CD14-positive monocyte (primary cell): ENCODE data around the gene CMTM6. TPM values are rescaled to one million over a fixed set of nuclear protein-coding genes. Genes with fewer than 3 reads are reported as not detected.
A peak's percentile ranks its signal among the peaks of the same experiment; 100 is the strongest.

Source experiments
- DNase-seq, 3 donors: peaks; one replicate each; pipeline ENCODE4 v3.0.0-alpha.2; 2011 to 2022
- H2AFZ ChIP-seq: 2 replicates; pipeline ENCODE4 v1.6.0; 2012; ENCODE audit warnings: mild to moderate bottlenecking, low read depth, low read length, inconsistent platforms; ENCODE audit not compliant: insufficient read depth, poor library complexity, severe bottlenecking
- H3K27ac ChIP-seq, 2 donors: 1 replicate in 1 of 2; 2 replicates in 1 of 2; pipeline ENCODE4 v1.5.1; 2012 to 2013; ENCODE audit warnings: low read length in 2 of 2, control low read depth in 1 of 2, inconsistent platforms in 1 of 2, low read depth in 1 of 2, mild to moderate bottlenecking in 1 of 2
- H3K27me3 ChIP-seq, 2 donors: one replicate each; pipeline versions ENCODE4 v1.6.0 to v1.6.1; 2011 to 2013; ENCODE audit warnings: low read length in 2 of 2; ENCODE audit not compliant: control insufficient read depth in 2 of 2, insufficient read depth in 2 of 2
- H3K36me3 ChIP-seq, 2 donors: replicated peaks in 1 of 2; 1 replicate in 1 of 2; 2 replicates in 1 of 2; pipeline versions ENCODE4 v1.5.1 to v1.6.1; 2012 to 2013; ENCODE audit warnings: low read length in 2 of 2, control low read depth in 1 of 2, inconsistent platforms in 1 of 2, mild to moderate bottlenecking in 1 of 2; ENCODE audit not compliant: insufficient read depth in 2 of 2, control insufficient read depth in 1 of 2
- H3K4me1 ChIP-seq, 2 donors: 1 replicate in 1 of 2; 2 replicates in 1 of 2; pipeline versions ENCODE4 v1.5.1 to v1.6.1; 2012 to 2013; ENCODE audit warnings: low read length in 2 of 2, control low read depth in 1 of 2, inconsistent platforms in 1 of 2, mild to moderate bottlenecking in 1 of 2, moderate library complexity in 1 of 2; ENCODE audit not compliant: insufficient read depth in 2 of 2, control insufficient read depth in 1 of 2
- H3K4me2 ChIP-seq: replicated peaks from 2 replicates; pipeline ENCODE3; 2012; ENCODE audit warnings: low read length, moderate library complexity, mild to moderate bottlenecking; ENCODE audit not compliant: poor library complexity, severe bottlenecking; ENCODE audit errors: extremely low read depth
- H3K4me3 ChIP-seq, 3 experiments: fragments of 200-600 bp in 1 of 3; sonication (generic) in 1 of 3; replicated peaks in 1 of 3; 1 replicate in 2 of 3; 2 replicates in 1 of 3; pipeline ENCODE4 v1.5.1; 2011 to 2013; ENCODE audit warnings: low read length in 3 of 3, mild to moderate bottlenecking in 3 of 3, control low read depth in 2 of 3, low read depth in 2 of 3, inconsistent platforms in 1 of 3, moderate library complexity in 1 of 3
- H3K79me2 ChIP-seq: 2 replicates; pipeline ENCODE4 v1.6.0; 2012; ENCODE audit warnings: mild to moderate bottlenecking, control low read depth, inconsistent platforms, low read length, moderate library complexity; ENCODE audit not compliant: insufficient read depth
- H3K9ac ChIP-seq: 2 replicates; pipeline ENCODE4 v1.6.0; 2017; ENCODE audit warnings: low read length, mild to moderate bottlenecking; ENCODE audit not compliant: insufficient read depth, poor library complexity, severe bottlenecking
- H3K9me3 ChIP-seq, 2 donors: replicated peaks in 1 of 2; 1 replicate in 1 of 2; 2 replicates in 1 of 2; pipeline versions ENCODE4 v1.5.1 to v1.6.1; 2012 to 2013; ENCODE audit warnings: low read length in 2 of 2, control low read depth in 1 of 2; ENCODE audit not compliant: control insufficient read depth in 1 of 2, insufficient read depth in 1 of 2
- H4K20me1 ChIP-seq: 2 replicates; pipeline ENCODE4 v1.6.0; 2012; ENCODE audit warnings: mild to moderate bottlenecking, low read length, control low read depth, moderate library complexity; ENCODE audit not compliant: insufficient read depth
- H3K27ac Mint-ChIP-seq, 7 donors: one replicate each; pipeline ENCODE4 v1.8.0; 2020; ENCODE audit warnings: mild to moderate bottlenecking in 7 of 7, mixed read lengths in 7 of 7, moderate library complexity in 6 of 7, inconsistent platforms in 2 of 7
- H3K27me3 Mint-ChIP-seq, 3 donors: one replicate each; pipeline ENCODE4 v1.8.0; 2021 to 2022; ENCODE audit warnings: low read depth in 3 of 3, mild to moderate bottlenecking in 3 of 3, mixed read lengths in 3 of 3, moderate library complexity in 3 of 3, inconsistent platforms in 1 of 3
- H3K36me3 Mint-ChIP-seq, 2 donors: one replicate each; pipeline ENCODE4 v1.8.0; 2020; ENCODE audit warnings: mixed read lengths in 2 of 2, inconsistent platforms in 1 of 2, mild to moderate bottlenecking in 1 of 2
- H3K4me1 Mint-ChIP-seq: one replicate; pipeline ENCODE4 v1.8.0; 2020; ENCODE audit warnings: mild to moderate bottlenecking, mixed read lengths
- H3K4me3 Mint-ChIP-seq, 2 donors: one replicate each; pipeline ENCODE4 v1.8.0; 2020; ENCODE audit warnings: mild to moderate bottlenecking in 2 of 2, mixed read lengths in 2 of 2, moderate library complexity in 1 of 2
- H3K9me3 Mint-ChIP-seq, 7 donors: one replicate each; pipeline ENCODE4 v1.8.0; 2020 to 2022; ENCODE audit warnings: mixed read lengths in 7 of 7, mild to moderate bottlenecking in 6 of 7, moderate library complexity in 6 of 7, inconsistent platforms in 2 of 7
- WGBS: methylation state at CpG from one replicate; pipeline ENCODE4 v1.1.5; 2013; ENCODE audit warnings: missing lambda C conversion rate; ENCODE audit not compliant: insufficient coverage; 5-methylcytosine and 5-hydroxymethylcytosine counted together
- intact Hi-C, 2 donors: fragments of 100-400 bp; cut with micrococcal nuclease; formaldehyde crosslinking; loops; one replicate each; pipeline versions ENCODE4 v1.15.0 to v1.15.1; 2023
- polyA plus RNA-seq, 3 donors: library from polyadenylated mRNA; depleted of rRNA in 1 of 3; unstranded in 2 of 3; stranded (reverse) in 1 of 3; fragments of 300-500 nt in 2 of 3; fragments of >200 nt in 1 of 3; fragmentation: Illumina TruSeq in 2 of 3; gene quantifications; 1 replicate in 2 of 3; 2 replicates in 1 of 3; pipeline ENCODE4 v1.2.3, GENCODE V29; 2012 to 2021
- TF ChIP-seq, protein P1 (sequence below): fragments of 200-600 bp; IDR thresholded peaks from one replicate; pipeline ENCODE4 v1.8.0; 2022; ENCODE audit warnings: antibody characterized with exemption, mild to moderate bottlenecking

Gene CMTM6
- polyA plus RNA-seq, 3 donors, result 40.0 to 210 (median 190) TPM

DNA sequence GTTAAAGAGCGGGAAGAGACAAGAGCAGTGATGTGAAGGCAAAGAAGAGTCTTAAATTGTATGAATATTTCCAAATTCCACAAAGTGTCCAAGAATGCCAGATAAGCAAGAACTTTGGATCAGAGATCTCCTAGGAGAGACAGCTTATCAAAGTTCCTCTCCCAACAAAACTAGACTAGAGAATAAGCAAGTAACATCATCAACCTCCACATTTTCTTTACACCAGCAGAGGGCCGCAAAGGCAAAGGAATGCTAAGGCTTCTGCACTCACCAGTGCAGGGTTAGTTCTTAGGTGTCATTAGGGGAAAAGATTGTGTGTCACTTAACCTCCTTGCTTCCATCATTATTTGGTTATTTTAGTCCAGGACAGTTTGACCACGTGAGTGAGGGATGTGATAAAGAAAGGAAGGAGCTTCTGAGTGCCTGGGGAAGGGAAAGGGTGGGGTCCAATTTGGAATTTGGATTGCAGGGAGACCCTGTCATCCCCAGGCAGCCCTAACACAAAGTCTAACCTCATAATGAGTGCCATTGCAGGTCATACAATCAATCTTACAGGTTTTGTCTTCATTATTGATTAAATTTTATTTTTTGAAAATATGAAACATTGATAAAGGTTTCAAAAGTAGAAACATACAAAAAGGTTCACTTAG, 7.5 kb upstream of the CMTM6 start:
- TF ChIP-seq, protein P1, sequence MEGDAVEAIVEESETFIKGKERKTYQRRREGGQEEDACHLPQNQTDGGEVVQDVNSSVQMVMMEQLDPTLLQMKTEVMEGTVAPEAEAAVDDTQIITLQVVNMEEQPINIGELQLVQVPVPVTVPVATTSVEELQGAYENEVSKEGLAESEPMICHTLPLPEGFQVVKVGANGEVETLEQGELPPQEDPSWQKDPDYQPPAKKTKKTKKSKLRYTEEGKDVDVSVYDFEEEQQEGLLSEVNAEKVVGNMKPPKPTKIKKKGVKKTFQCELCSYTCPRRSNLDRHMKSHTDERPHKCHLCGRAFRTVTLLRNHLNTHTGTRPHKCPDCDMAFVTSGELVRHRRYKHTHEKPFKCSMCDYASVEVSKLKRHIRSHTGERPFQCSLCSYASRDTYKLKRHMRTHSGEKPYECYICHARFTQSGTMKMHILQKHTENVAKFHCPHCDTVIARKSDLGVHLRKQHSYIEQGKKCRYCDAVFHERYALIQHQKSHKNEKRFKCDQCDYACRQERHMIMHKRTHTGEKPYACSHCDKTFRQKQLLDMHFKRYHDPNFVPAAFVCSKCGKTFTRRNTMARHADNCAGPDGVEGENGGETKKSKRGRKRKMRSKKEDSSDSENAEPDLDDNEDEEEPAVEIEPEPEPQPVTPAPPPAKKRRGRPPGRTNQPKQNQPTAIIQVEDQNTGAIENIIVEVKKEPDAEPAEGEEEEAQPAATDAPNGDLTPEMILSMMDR, result peak; percentile 85
- Histone ChIP-seq H3K4me3 (no peak overlapping the region), H3K4me2 (no peak overlapping the region), H4K20me1 (no peaks in the 10 kb centered on the region), H3K27me3 (no peaks in the 10 kb centered on the region), H3K27ac (no peak overlapping the region), H3K4me1 (no peaks in the 10 kb centered on the region), H3K79me2 (no peaks in the 10 kb centered on the region), H3K9me3 (no peaks in the 10 kb centered on the region), H2AFZ (no peak overlapping the region), H3K36me3 (no peaks in the 10 kb centered on the region), H3K9ac (no peak overlapping the region)
- peak; percentile 65 to 79 (median 71) for DNase-seq
- no peaks in the 10 kb centered on the region for H3K9me3 Mint-ChIP-seq
- no peak overlapping the region for H3K4me3 Mint-ChIP-seq
- H3K27me3 Mint-ChIP-seq, result peaks cover 0 to 2% (median 0%) of the 10 kb centered on the region in 3 donors
- WGBS, result no CpG with 5 or more reads among the region's 3 CpGs
- peaks cover 9% of the 10 kb centered on the region for H3K4me1 Mint-ChIP-seq
- peaks cover 0 to 10% of the 10 kb centered on the region in 2 donors for H3K36me3 Mint-ChIP-seq
- intact Hi-C loops, result loop anchor here (2.0 to 10.0 kb wide), 3 partner anchors 65 to 153 kb away; partner anchors contain the start of gene DYNC1LI1 (in 1 of the 2)
- H3K27ac Mint-ChIP-seq, result peak overlapping the region in 2 of 7 donors; percentile 32 to 74

DNA sequence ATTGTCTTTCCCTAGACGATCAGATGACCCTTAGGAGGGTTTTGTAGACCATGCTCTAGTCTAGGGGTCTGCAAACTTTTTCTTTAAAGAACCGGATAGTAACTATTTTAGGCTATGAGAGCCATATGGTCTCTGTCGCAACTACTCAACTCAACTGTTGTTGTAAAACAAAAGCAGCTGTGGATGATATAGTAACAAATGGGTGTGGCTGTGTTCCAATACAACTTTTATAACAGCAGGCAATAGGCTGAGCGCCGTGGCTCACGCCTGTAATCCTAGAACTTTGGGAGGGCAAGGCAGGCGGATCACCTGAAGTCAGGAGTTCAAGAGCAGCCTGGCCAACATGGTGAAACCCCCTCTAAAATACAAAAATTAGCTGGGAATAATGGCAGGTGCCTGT, 6.1 kb upstream of the CMTM6 start:
- no peak for DNase-seq
- WGBS, result 20% methylated on average over 2 of the region's 7 CpGs
- no peaks in the 10 kb centered on the region for H4K20me1 ChIP-seq
- no peak overlapping the region for H3K4me3 Mint-ChIP-seq
- no peaks in the 10 kb centered on the region for H3K79me2 ChIP-seq
- no peak overlapping the region for H3K27ac Mint-ChIP-seq
- no peaks in the 10 kb centered on the region for H3K27me3 ChIP-seq
- H3K9me3 ChIP-seq, result no peaks in the 10 kb centered on the region
- no peaks in the 10 kb centered on the region for H3K36me3 ChIP-seq
- H2AFZ ChIP-seq, result no peak overlapping the region
- intact Hi-C loops, result loop anchor here in 1 of 2 donors (10.0 kb wide), 1 partner anchor 176 kb away; the partner anchor contains the start of gene CNOT10
- no peaks in the 10 kb centered on the region for H3K4me1 ChIP-seq
- peaks cover 0 to 10% of the 10 kb centered on the region in 2 donors for H3K36me3 Mint-ChIP-seq
- no peak overlapping the region for H3K4me3 ChIP-seq
- no peak overlapping the region for H3K4me2 ChIP-seq
- no peak overlapping the region for H3K27ac ChIP-seq
- H3K27me3 Mint-ChIP-seq, result peaks cover 0 to 2% (median 0%) of the 10 kb centered on the region in 3 donors
- H3K9ac ChIP-seq, result no peak overlapping the region
- peaks cover 9% of the 10 kb centered on the region for H3K4me1 Mint-ChIP-seq
- TF ChIP-seq, protein P1, result no peak
- no peaks in the 10 kb centered on the region for H3K9me3 Mint-ChIP-seq
